ENCODE results near the gene FOXL1.

The FOXL1 gene

DNA sequence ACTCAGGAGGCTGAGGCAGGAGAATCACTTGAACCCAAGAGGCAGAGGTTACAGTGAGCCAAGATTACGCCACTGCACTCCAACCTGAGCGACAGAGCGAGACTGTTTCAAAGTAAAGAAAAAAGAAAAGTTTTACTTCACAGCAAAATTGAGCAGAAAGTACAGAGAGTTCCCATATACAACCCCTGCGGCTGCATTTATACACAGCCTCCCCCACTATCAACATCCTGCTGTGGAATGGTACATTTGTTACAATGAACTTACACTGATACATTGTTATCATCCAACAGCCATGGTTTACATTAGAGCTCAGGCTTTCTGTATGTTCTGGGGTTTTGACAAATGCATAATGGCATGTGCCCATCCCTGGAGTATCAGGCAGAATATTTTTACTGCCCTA lies 20.8 kb upstream of the FOXL1 start (continued):
- TF ChIP-seq, protein P1, sequence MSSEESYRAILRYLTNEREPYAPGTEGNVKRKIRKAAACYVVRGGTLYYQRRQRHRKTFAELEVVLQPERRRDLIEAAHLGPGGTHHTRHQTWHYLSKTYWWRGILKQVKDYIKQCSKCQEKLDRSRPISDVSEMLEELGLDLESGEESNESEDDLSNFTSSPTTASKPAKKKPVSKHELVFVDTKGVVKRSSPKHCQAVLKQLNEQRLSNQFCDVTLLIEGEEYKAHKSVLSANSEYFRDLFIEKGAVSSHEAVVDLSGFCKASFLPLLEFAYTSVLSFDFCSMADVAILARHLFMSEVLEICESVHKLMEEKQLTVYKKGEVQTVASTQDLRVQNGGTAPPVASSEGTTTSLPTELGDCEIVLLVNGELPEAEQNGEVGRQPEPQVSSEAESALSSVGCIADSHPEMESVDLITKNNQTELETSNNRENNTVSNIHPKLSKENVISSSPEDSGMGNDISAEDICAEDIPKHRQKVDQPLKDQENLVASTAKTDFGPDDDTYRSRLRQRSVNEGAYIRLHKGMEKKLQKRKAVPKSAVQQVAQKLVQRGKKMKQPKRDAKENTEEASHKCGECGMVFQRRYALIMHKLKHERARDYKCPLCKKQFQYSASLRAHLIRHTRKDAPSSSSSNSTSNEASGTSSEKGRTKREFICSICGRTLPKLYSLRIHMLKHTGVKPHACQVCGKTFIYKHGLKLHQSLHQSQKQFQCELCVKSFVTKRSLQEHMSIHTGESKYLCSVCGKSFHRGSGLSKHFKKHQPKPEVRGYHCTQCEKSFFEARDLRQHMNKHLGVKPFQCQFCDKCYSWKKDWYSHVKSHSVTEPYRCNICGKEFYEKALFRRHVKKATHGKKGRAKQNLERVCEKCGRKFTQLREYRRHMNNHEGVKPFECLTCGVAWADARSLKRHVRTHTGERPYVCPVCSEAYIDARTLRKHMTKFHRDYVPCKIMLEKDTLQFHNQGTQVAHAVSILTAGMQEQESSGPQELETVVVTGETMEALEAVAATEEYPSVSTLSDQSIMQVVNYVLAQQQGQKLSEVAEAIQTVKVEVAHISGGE (tag by site-specific recombination; conservative IDR thresholded peaks at IDR 0.05; ENCODE audit: low read depth), result no peak
- TF ChIP-seq ZNF426 (tag by site-specific recombination; IDR thresholded peaks at IDR 0.05) (no peak), ZNF112 (tag by site-specific recombination; IDR thresholded peaks at IDR 0.05) (no peak)

DNA sequence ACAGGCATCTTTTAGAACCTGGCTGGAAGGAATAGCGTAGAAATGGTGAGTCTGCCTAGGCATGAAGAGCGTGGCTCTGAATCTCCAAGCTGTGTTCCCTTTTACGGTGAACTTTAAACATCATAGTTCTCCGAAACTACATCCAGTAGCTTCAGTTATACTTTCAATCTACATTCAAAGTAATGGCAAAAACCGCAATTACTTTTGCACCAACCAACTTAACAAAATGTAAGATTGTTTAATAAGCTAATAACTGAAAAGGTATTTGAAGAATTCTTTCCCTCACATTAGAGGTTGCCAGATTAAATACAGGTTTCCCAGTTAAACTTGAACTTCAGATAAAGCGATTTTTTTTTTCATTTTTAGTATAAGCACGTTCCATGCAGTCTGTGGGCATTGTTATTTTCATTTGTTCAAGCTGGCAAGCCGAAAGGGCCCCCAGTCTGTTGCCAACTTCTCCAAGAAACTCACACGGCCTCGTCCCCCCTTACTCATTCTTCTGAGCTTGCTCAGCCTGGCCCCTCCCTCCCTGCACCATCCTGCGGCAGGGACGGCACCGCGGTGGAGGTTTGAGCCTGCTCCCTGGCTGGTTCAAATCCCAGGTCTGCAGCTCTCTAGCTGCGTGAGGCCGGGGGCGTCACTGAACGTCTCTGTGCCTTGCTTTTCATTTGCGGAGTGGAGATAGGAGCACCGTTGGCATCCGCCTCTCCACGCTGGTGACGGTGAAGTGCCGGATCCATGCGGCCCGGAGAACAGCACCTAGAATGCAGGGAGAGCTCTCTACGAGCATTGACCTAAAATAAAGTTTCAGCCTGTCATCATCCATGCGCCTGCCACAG lies 19.8 kb upstream of the FOXL1 start:
- no peak overlapping the region for H3K27ac ChIP-seq (ENCODE audit: extremely low read depth, low read depth, low read length)
- H3K36me3 ChIP-seq (ENCODE audit: control insufficient read depth in 2 of 2, insufficient read depth in 1 of 2, low read length in 2 of 2), result peaks cover 0 to 3% of the 10 kb centered on the region in 2 experiments; a peak in 1 of 3 replicates
- H3K9me3 ChIP-seq (ENCODE audit: control insufficient read depth, insufficient read depth, low read depth, low read length), result no peaks in the 10 kb centered on the region
- POLR2A ChIA-PET, result interaction anchor here (0.7 kb wide), 1 partner anchor 314 kb away, joined by 3 read pairs; no protein-coding TSS in a partner anchor
- CTCF ChIA-PET, result interaction anchor here (0.5 to 1.7 kb wide), 9 partner anchors 56 to 739 kb away, joined by 3 to 6 read pairs (median 3); no protein-coding TSS in a partner anchor
- H3K4me1 ChIP-seq (ENCODE audit: control insufficient read depth, insufficient read depth, low read length), result no peaks in the 10 kb centered on the region
- TF ChIP-seq ZNF530 (tag by site-specific recombination; IDR thresholded peaks at IDR 0.05; ENCODE audit: low read depth) (no peak), ZNF473 (tag by site-specific recombination; IDR thresholded peaks at IDR 0.05) (no peak), RBAK (tag by site-specific recombination; IDR thresholded peaks at IDR 0.05) (no peak), ZNF626 (tag by site-specific recombination; IDR thresholded peaks at IDR 0.05) (no peak), SP2 (tag by site-specific recombination; IDR thresholded peaks at IDR 0.05) (no peak), ZNF544 (tag by site-specific recombination; IDR thresholded peaks at IDR 0.05) (no peak), KLF9 (tag by site-specific recombination; IDR thresholded peaks at IDR 0.05; ENCODE audit: low read depth) (no peak), ZNF776 (tag by site-specific recombination; IDR thresholded peaks at IDR 0.05; ENCODE audit: borderline replicate concordance) (no peak), ZNF24 (tag by site-specific recombination; IDR thresholded peaks at IDR 0.05) (no peak)
- TF ChIP-seq, protein P2, sequence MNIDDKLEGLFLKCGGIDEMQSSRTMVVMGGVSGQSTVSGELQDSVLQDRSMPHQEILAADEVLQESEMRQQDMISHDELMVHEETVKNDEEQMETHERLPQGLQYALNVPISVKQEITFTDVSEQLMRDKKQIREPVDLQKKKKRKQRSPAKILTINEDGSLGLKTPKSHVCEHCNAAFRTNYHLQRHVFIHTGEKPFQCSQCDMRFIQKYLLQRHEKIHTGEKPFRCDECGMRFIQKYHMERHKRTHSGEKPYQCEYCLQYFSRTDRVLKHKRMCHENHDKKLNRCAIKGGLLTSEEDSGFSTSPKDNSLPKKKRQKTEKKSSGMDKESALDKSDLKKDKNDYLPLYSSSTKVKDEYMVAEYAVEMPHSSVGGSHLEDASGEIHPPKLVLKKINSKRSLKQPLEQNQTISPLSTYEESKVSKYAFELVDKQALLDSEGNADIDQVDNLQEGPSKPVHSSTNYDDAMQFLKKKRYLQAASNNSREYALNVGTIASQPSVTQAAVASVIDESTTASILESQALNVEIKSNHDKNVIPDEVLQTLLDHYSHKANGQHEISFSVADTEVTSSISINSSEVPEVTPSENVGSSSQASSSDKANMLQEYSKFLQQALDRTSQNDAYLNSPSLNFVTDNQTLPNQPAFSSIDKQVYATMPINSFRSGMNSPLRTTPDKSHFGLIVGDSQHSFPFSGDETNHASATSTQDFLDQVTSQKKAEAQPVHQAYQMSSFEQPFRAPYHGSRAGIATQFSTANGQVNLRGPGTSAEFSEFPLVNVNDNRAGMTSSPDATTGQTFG (tag by site-specific recombination; IDR thresholded peaks at IDR 0.05; ENCODE audit: borderline replicate concordance), result no peak
- TF ChIP-seq, protein P3, sequence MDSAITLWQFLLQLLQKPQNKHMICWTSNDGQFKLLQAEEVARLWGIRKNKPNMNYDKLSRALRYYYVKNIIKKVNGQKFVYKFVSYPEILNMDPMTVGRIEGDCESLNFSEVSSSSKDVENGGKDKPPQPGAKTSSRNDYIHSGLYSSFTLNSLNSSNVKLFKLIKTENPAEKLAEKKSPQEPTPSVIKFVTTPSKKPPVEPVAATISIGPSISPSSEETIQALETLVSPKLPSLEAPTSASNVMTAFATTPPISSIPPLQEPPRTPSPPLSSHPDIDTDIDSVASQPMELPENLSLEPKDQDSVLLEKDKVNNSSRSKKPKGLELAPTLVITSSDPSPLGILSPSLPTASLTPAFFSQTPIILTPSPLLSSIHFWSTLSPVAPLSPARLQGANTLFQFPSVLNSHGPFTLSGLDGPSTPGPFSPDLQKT (IDR thresholded peaks at IDR 0.05; ENCODE audit: borderline replicate concordance, low read depth, low read length), result no peak
- TF ChIP-seq, protein P4, sequence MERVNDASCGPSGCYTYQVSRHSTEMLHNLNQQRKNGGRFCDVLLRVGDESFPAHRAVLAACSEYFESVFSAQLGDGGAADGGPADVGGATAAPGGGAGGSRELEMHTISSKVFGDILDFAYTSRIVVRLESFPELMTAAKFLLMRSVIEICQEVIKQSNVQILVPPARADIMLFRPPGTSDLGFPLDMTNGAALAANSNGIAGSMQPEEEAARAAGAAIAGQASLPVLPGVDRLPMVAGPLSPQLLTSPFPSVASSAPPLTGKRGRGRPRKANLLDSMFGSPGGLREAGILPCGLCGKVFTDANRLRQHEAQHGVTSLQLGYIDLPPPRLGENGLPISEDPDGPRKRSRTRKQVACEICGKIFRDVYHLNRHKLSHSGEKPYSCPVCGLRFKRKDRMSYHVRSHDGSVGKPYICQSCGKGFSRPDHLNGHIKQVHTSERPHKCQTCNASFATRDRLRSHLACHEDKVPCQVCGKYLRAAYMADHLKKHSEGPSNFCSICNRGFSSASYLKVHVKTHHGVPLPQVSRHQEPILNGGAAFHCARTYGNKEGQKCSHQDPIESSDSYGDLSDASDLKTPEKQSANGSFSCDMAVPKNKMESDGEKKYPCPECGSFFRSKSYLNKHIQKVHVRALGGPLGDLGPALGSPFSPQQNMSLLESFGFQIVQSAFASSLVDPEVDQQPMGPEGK (tag by site-specific recombination; IDR thresholded peaks at IDR 0.05), result no peak
- no peak overlapping the region for H3K4me3 ChIP-seq (ENCODE audit: low read depth, low read length)

Measured in HEK293 (cell line).